HG03060 (cell line): ENCODE data around the gene OTUB1.

Experiments used
- ATAC-seq: cut with Tn5 transposase; IDR thresholded peaks from one replicate; pipeline ENCODE4 v1.9.1; 2021; ENCODE audit warnings: low read depth, moderate number of reproducible peaks; ENCODE audit not compliant: unreplicated experiment

The OTUB1 gene

GRCh38 chr11:64003807-64004589, 17.8 kb downstream of the OTUB1 start:
- ATAC-seq: no peak

- no peak for ATAC-seq
Measured at GRCh38 chr11:64004590-64004984, 18.3 kb downstream of the OTUB1 start.

GRCh38 chr11:64005691-64006090, 19.5 kb downstream of the OTUB1 start:
- no peak for ATAC-seq

- ATAC-seq: no peak
Measured at GRCh38 chr11:64006398-64006797, 20.2 kb downstream of the OTUB1 start.

GRCh38 chr11:64007160-64007628, 21.0 kb downstream of the OTUB1 start:
- no peak for ATAC-seq

GRCh38 chr11:64007629-64008282, 21.5 kb downstream of the OTUB1 start:
- ATAC-seq: no peak

GRCh38 chr11:64008283-64008913, 22.2 kb downstream of the OTUB1 start:
- ATAC-seq: no peak

GRCh38 chr11:64008914-64009633, 22.8 kb downstream of the OTUB1 start:
- no peak for ATAC-seq

GRCh38 chr11:64009710-64010109, 23.5 kb downstream of the OTUB1 start:
- ATAC-seq: no peak

- no peak for ATAC-seq
Measured at GRCh38 chr11:64010783-64011182, 24.5 kb downstream of the OTUB1 start.

- ATAC-seq: no peak
Measured at GRCh38 chr11:64011371-64011770, 25.1 kb downstream of the OTUB1 start.

- no peak for ATAC-seq
Measured at GRCh38 chr11:64013141-64013896, 27.1 kb downstream of the OTUB1 start.

GRCh38 chr11:64014356-64014755, 28.1 kb downstream of the OTUB1 start:
- no peak for ATAC-seq

- no peak for ATAC-seq
Measured at GRCh38 chr11:64015510-64015909, 29.3 kb downstream of the OTUB1 start.

- ATAC-seq: no peak
Measured at GRCh38 chr11:64015935-64016845, 30.0 kb downstream of the OTUB1 start.

GRCh38 chr11:64017945-64018224, 31.6 kb downstream of the OTUB1 start:
- ATAC-seq: no peak

- ATAC-seq: no peak
Measured at GRCh38 chr11:64018310-64018709, 32.1 kb downstream of the OTUB1 start.

GRCh38 chr11:64019106-64020037, 33.1 kb downstream of the OTUB1 start:
- ATAC-seq: no peak
